Measurements from ENCODE around the gene LAGE3. TPM values are rescaled to one million over a fixed set of nuclear protein-coding genes. Genes with fewer than 3 reads are reported as not detected.

The LAGE3 gene
- total RNA-seq, 1 experiment from 2014 or later = 175 TPM

GRCh38 chrX:154449618-154450017 lies 29.5 kb downstream of the LAGE3 start:
- Histone ChIP-seq H3K36me3 (ENCODE audit: control insufficient read depth, insufficient read depth, low read length) (peaks cover 2% of the 10 kb centered on the region; the same call in 1 of the 2 replicates), H3K4me3 (ENCODE audit: low read depth in 2 of 2, low read length in 2 of 2) (no peak overlapping the region), H3K4me1 (ENCODE audit: control insufficient read depth, insufficient read depth, low read length) (peaks cover 11% of the 10 kb centered on the region), H3K27me3 (ENCODE audit: control insufficient read depth, insufficient read depth, low read length) (no peaks in the 10 kb centered on the region), H3K9me3 (ENCODE audit: control insufficient read depth, insufficient read depth, low read depth, low read length) (no peaks in the 10 kb centered on the region), H3K27ac (ENCODE audit: low read length) (no peak overlapping the region)
- in situ Hi-C loops (cut with HindIII; ENCODE audit: low pct_unique_long_range_greater_than_20kb, low sequenced_read_pairs) = no loop called here
- CTCF ChIA-PET = no interaction called here
- POLR2A ChIA-PET = no interaction called here
- BruUV-seq (replicated peaks) = no TSS peak
- no peak for DNase-seq (ENCODE audit: low read depth, low spot score)
- no peak for ATAC-seq
- intact Hi-C loops (cut with micrococcal nuclease; ENCODE audit: unreplicated experiment) = no loop called here
- TF ChIP-seq POLR2AphosphoS5 (IDR thresholded peaks at IDR 0.05; ENCODE audit: low read depth, low read length) (no peak), REST (IDR thresholded peaks at IDR 0.05; ENCODE audit: insufficient read depth in 1 of 2, low read depth in 2 of 2, low read length in 1 of 2) (no peak)

GRCh38 chrX:154448484-154448883 lies 30.6 kb downstream of the LAGE3 start:
- in situ Hi-C loops (cut with HindIII; ENCODE audit: low pct_unique_long_range_greater_than_20kb, low sequenced_read_pairs) = no loop called here
- no peaks in the 10 kb centered on the region for H3K9me3 ChIP-seq (ENCODE audit: control insufficient read depth, insufficient read depth, low read depth, low read length)
- no peak overlapping the region for H3K27ac ChIP-seq (ENCODE audit: low read length)
- intact Hi-C loops (cut with micrococcal nuclease; ENCODE audit: unreplicated experiment) = no loop called here
- ChIA-PET POLR2A (interaction anchor here (0.6 kb wide), 1 partner anchor 26 kb away, joined by 7 read pairs; no protein-coding TSS in a partner anchor), CTCF (no interaction called here)
- TF ChIP-seq REST (IDR thresholded peaks at IDR 0.05; ENCODE audit: insufficient read depth in 1 of 2, low read depth in 2 of 2, low read length in 1 of 2) = no peak
- no peak for TF ChIP-seq SIN3A (IDR thresholded peaks at IDR 0.05; ENCODE audit: borderline replicate concordance, insufficient read depth, low read depth, low read length)
- no peak for TF ChIP-seq TCF7L2 (IDR thresholded peaks at IDR 0.05; ENCODE audit: low read depth, low read length)
- no peak for DNase-seq (ENCODE audit: low read depth, low spot score)
- no peak overlapping the region for H3K4me3 ChIP-seq (ENCODE audit: low read depth in 2 of 2, low read length in 2 of 2)
- no peaks in the 10 kb centered on the region for H3K27me3 ChIP-seq (ENCODE audit: control insufficient read depth, insufficient read depth, low read length)
- H3K36me3 ChIP-seq (ENCODE audit: control insufficient read depth, insufficient read depth, low read length) = peaks cover 2% of the 10 kb centered on the region; the same call in 1 of the 2 replicates
- ATAC-seq = no peak
- H3K4me1 ChIP-seq (ENCODE audit: control insufficient read depth, insufficient read depth, low read length) = peaks cover 12% of the 10 kb centered on the region
- BruUV-seq (replicated peaks) = no TSS peak

GRCh38 chrX:154446430-154446829 lies 32.7 kb downstream of the LAGE3 start:
- intact Hi-C loops (cut with micrococcal nuclease; ENCODE audit: unreplicated experiment) (no loop called here), in situ Hi-C loops (cut with HindIII; ENCODE audit: low pct_unique_long_range_greater_than_20kb, low sequenced_read_pairs) (no loop called here)
- no peak for ATAC-seq
- CTCF ChIA-PET = no interaction called here
- Histone ChIP-seq H3K27ac (ENCODE audit: low read length) (no peak overlapping the region), H3K4me3 (ENCODE audit: low read depth in 2 of 2, low read length in 2 of 2) (no peak overlapping the region), H3K27me3 (ENCODE audit: control insufficient read depth, insufficient read depth, low read length) (no peaks in the 10 kb centered on the region), H3K4me1 (ENCODE audit: control insufficient read depth, insufficient read depth, low read length) (peaks cover 26% of the 10 kb centered on the region), H3K9me3 (ENCODE audit: control insufficient read depth, insufficient read depth, low read depth, low read length) (no peaks in the 10 kb centered on the region), H3K36me3 (ENCODE audit: control insufficient read depth, insufficient read depth, low read length) (peaks cover 2% of the 10 kb centered on the region; the same call in 1 of the 2 replicates)
- no peak for DNase-seq (ENCODE audit: low read depth, low spot score)
- POLR2A ChIA-PET = interaction anchor here (0.5 kb wide), 1 partner anchor 91 kb away, joined by 3 read pairs; no protein-coding TSS in a partner anchor
- no TSS peak for BruUV-seq (replicated peaks)
- TF ChIP-seq TCF7L2 (IDR thresholded peaks at IDR 0.05; ENCODE audit: low read depth, low read length) = no peak
- TF ChIP-seq POLR2AphosphoS5 (IDR thresholded peaks at IDR 0.05; ENCODE audit: low read depth, low read length) = no peak
- TF ChIP-seq REST (IDR thresholded peaks at IDR 0.05; ENCODE audit: insufficient read depth in 1 of 2, low read depth in 2 of 2, low read length in 1 of 2) = no peak
- no peak for TF ChIP-seq SIN3A (IDR thresholded peaks at IDR 0.05; ENCODE audit: borderline replicate concordance, insufficient read depth, low read depth, low read length)
- TF ChIP-seq CTCF (IDR thresholded peaks at IDR 0.05) = no peak
